K562 (cell line): ENCODE results near the gene VPS41. TPM values are rescaled to one million over a fixed set of nuclear protein-coding genes. Genes with fewer than 3 reads are reported as not detected.

Experiments used
- ATAC-seq: fragments of 200-7000 bp; cut with Tn5 transposase; 3 replicates; pipeline ENCODE4 v1.9.1; 2020; ENCODE audit warnings: moderate library complexity
- BruUV-seq: library from RNA; stranded (reverse); fragments of 400-500 nt; replicated peaks from 2 replicates; lab custom pipeline; 2021; lab: Mats Ljungman, UMichigan
- CTCF ChIA-PET: fragments of 300-600 bp; formaldehyde crosslinking; extraction: SDS; loops from one replicate; lab custom pipeline; 2021; ENCODE audit warnings: low intra/inter-chr PET ratio; lab: Yijun Ruan, JAX
- POLR2A ChIA-PET: fragments of 300-600, 350-650 bp; sonication (Branson Sonifier 250); formaldehyde crosslinking; extraction: SDS; loops from one replicate; lab custom pipeline; 2021; ENCODE audit warnings: antibody characterized with exemption, inconsistent platforms; lab: Yijun Ruan, JAX
- DNase-seq, 4 experiments: peaks; one replicate each; pipeline versions ENCODE4 v3.0.0 to v3.0.0-alpha.2; 2011 to 2018; ENCODE audit warnings: low spot score in 3 of 4, mixed read lengths in 3 of 4; ENCODE audit errors: extremely low read depth in 1 of 4
- FAIRE-seq: peaks from 2 replicates; lab custom pipeline; 2011; peaks lifted over from hg19 to GRCh38; lab: Jason Lieb, UNC
- H2AFZ ChIP-seq: 2 replicates; pipeline ENCODE4 v1.6.0; 2011; ENCODE audit warnings: low read depth, low read length, control low read depth, inconsistent platforms
- H3K27ac ChIP-seq: fragments of 200-600 bp; 3 replicates; pipeline ENCODE4 v1.8.0; 2011; ENCODE audit warnings: low read depth, mild to moderate bottlenecking, control low read depth, inconsistent platforms, low read length, moderate library complexity, mixed read lengths; ENCODE audit errors: extremely low read depth
- H3K27me3 ChIP-seq, 2 experiments: fragments of 300-600 bp in 1 of 2; 2 replicates in 1 of 2; 3 replicates in 1 of 2; pipeline versions ENCODE4 v1.6.0 to v1.8.0; 2011; ENCODE audit warnings: inconsistent platforms in 2 of 2, low read length in 2 of 2, mild to moderate bottlenecking in 1 of 2, mixed read lengths in 1 of 2, moderate library complexity in 1 of 2; ENCODE audit not compliant: control insufficient read depth in 2 of 2, insufficient read depth in 2 of 2
- H3K36me3 ChIP-seq: fragments of 300-600 bp; 3 replicates; pipeline ENCODE4 v1.8.0; 2011; ENCODE audit warnings: mild to moderate bottlenecking, low read length, inconsistent platforms; ENCODE audit not compliant: control insufficient read depth, insufficient read depth
- H3K4me1 ChIP-seq, 2 experiments: fragments of 200-600 bp in 1 of 2; replicated peaks in 1 of 2; 2 replicates in 1 of 2; 3 replicates in 1 of 2; pipeline versions ENCODE4 v1.5.1 to v1.8.0; 2011; ENCODE audit warnings: inconsistent platforms in 2 of 2, low read length in 2 of 2, mild to moderate bottlenecking in 1 of 2, mixed read lengths in 1 of 2, moderate library complexity in 1 of 2; ENCODE audit not compliant: control insufficient read depth in 2 of 2, insufficient read depth in 2 of 2
- H3K4me2 ChIP-seq: 2 replicates; pipeline ENCODE4 v1.6.1; 2011; ENCODE audit warnings: low read length, control low read depth, inconsistent platforms, mixed read lengths; ENCODE audit not compliant: insufficient read depth
- H3K4me3 ChIP-seq: fragments of 200-600 bp; sonication (generic), shearing (Covaris generic); 2 replicates; pipeline ENCODE4 v1.5.1; 2016; ENCODE audit warnings: control low read depth, inconsistent platforms
- H3K79me2 ChIP-seq: fragments of 200-600 bp; 3 replicates; pipeline ENCODE4 v1.8.0; 2011; ENCODE audit warnings: low read length, inconsistent platforms; ENCODE audit not compliant: control insufficient read depth, insufficient read depth
- H3K9ac ChIP-seq, 2 experiments: 2 replicates each; pipeline versions ENCODE4 v1.6.0 to v1.6.1; 2011; ENCODE audit warnings: low read depth in 2 of 2, low read length in 2 of 2, control low read depth in 1 of 2, inconsistent platforms in 1 of 2, mild to moderate bottlenecking in 1 of 2, mixed read lengths in 1 of 2; ENCODE audit not compliant: insufficient read depth in 1 of 2
- H3K9me1 ChIP-seq: one replicate; pipeline ENCODE4 v1.6.0; 2011; ENCODE audit warnings: inconsistent platforms, mild to moderate bottlenecking, low read length, moderate library complexity; ENCODE audit not compliant: control insufficient read depth, insufficient read depth
- H3K9me3 ChIP-seq: replicated peaks from 2 replicates; pipeline ENCODE4 v1.5.1; 2011; ENCODE audit warnings: low read depth, low read length, inconsistent platforms; ENCODE audit not compliant: control insufficient read depth, insufficient read depth
- H4K20me1 ChIP-seq: replicated peaks from 2 replicates; pipeline ENCODE4 v1.6.1; 2011; ENCODE audit warnings: low read length, inconsistent platforms, mixed read lengths; ENCODE audit not compliant: control insufficient read depth, insufficient read depth
- CBFA2T3 ChIP-seq: fragments of 450-650 bp; IDR thresholded peaks from 2 replicates; pipeline ENCODE4 v1.6.1; 2017
- DDX20 ChIP-seq: fragments of 450-650 bp; IDR thresholded peaks from 2 replicates; pipeline ENCODE4 v1.6.1; 2016; ENCODE audit warnings: missing genetic modification characterization, low read depth, mild to moderate bottlenecking, missing compliant biosample characterization, moderate library complexity
- FUS ChIP-seq: fragments of 200-400 bp; formaldehyde crosslinking; optimal IDR thresholded peaks from 2 replicates; pipeline ENCODE3; 2017; ENCODE audit warnings: low read depth, low read length
- GTF2E2 ChIP-seq: fragments of 200-800 bp; sonication (Bioruptor generic); IDR thresholded peaks from 2 replicates; pipeline ENCODE4 v1.6.1; 2016; ENCODE audit warnings: missing genetic modification characterization, missing compliant biosample characterization
- HNRNPH1 ChIP-seq: fragments of 200-400 bp; formaldehyde crosslinking; optimal IDR thresholded peaks from 2 replicates; pipeline ENCODE3; 2017; ENCODE audit warnings: low read depth, mild to moderate bottlenecking, low read length, moderate library complexity
- NCOR1 ChIP-seq: fragments of 450-650 bp; IDR thresholded peaks from 2 replicates; pipeline ENCODE4 v1.6.1; 2016; ENCODE audit warnings: mild to moderate bottlenecking, moderate library complexity
- TGIF2 ChIP-seq: sonication (generic); formaldehyde crosslinking; IDR thresholded peaks from 2 replicates; pipeline ENCODE4 v1.8.1; 2022; ENCODE audit warnings: mild to moderate bottlenecking, missing genetic modification reagents, moderate library complexity
- ZNF384 ChIP-seq: IDR thresholded peaks from 2 replicates; pipeline ENCODE4 v1.6.1; 2012; ENCODE audit warnings: low read depth, low read length, improper control_type of control experiment
- WGBS: fragments of 100-300 bp; shearing (Covaris generic); methylation state at CpG from one replicate; pipeline ENCODE4 v1.1.6; 2016; ENCODE audit warnings: low coverage, mixed read lengths; ENCODE audit not compliant: insufficient coverage; ENCODE audit errors: missing lambda C conversion rate; 5-methylcytosine and 5-hydroxymethylcytosine counted together
- in situ Hi-C: fragments of 300-500 bp; cut with MboI; formaldehyde crosslinking; loops from 4 replicates; pipeline ENCODE4 v1.15.0; 2018; ENCODE audit warnings: inconsistent platforms, mixed read lengths
- intact Hi-C: fragments of 100-400 bp; cut with micrococcal nuclease; formaldehyde crosslinking; loops from 2 replicates; pipeline ENCODE4 v1.14.2; 2022
- polyA plus RNA-seq, 8 experiments: library from polyadenylated mRNA; depleted of rRNA in 4 of 8; stranded (reverse) in 5 of 8; unstranded in 3 of 8; fragments of >200 nt; fragmentation: Nextera tagmentation in 2 of 8; fragmentation: Illumina TruSeq in 1 of 8; extraction: Ambion mirVana in 2 of 8; extraction: Trizol in 1 of 8; gene quantifications; 2 replicates each; pipeline versions ENCODE4 v1.2.1 to v1.2.3, GENCODE V29; 2011 to 2014; ENCODE audit warnings: inconsistent platforms in 1 of 8, missing spikeins in 1 of 8
- total RNA-seq, 7 experiments: library from RNA; depleted of rRNA in 6 of 7; stranded (reverse); fragments of >200 nt in 6 of 7; fragmentation: Illumina TruSeq in 2 of 7; extraction: Trizol in 2 of 7; gene quantifications; 2 replicates each; pipeline versions ENCODE4 v1.2.1 to v1.2.3, GENCODE V29; 2011 to 2021; ENCODE audit warnings: low replicate concordance in 1 of 7
- TF ChIP-seq, protein P1 (sequence below): sonication (generic); formaldehyde crosslinking; IDR thresholded peaks from 2 replicates; pipeline ENCODE4 v1.8.0; 2022; ENCODE audit warnings: missing genetic modification reagents, mild to moderate bottlenecking, borderline replicate concordance
- TF ChIP-seq, protein P2 (sequence below): fragments of 450-650 bp; IDR thresholded peaks from 2 replicates; pipeline ENCODE4 v1.6.1; 2017; ENCODE audit warnings: mild to moderate bottlenecking, moderate library complexity

Gene VPS41
- total and polyA plus RNA-seq, 9 of the 15 experiments (the other 6 are each of a cell fraction or from before 2014, with no cell fraction given) = 17.7 to 46.8 (median 32.1) TPM

DNA sequence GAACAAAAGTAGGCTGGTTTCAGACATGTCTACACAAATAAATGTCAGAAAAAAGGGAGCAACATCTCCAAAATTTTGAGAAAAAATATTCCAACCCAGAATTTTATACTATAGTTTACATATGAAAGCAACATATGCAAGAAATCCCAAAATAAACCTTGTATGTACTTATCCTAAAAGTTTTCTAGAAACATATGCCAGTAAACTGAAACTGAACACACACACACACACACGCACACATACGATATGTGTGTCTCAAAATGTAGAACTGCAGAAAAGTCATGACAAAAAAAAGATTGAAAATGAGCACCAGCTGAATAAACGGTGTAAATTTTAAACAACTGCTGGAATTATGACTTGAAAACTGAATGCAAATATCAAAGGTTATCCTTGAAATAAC, 81.0 kb downstream of the VPS41 start:
- Histone ChIP-seq H4K20me1 (no peaks in the 10 kb centered on the region), H3K4me2 (no peak overlapping the region), H3K9me3 (no peaks in the 10 kb centered on the region), H3K4me1 (peaks cover 0 to under 1% of the 10 kb centered on the region in 2 experiments; a peak in 3 of 5 replicates), H3K79me2 (no peaks in the 10 kb centered on the region), H3K27me3 (no peaks in the 10 kb centered on the region), H3K9me1 (no peaks in the 10 kb centered on the region), H3K4me3 (no peak overlapping the region), H2AFZ (no peak overlapping the region), H3K9ac (no peak overlapping the region), H3K36me3 (no peaks in the 10 kb centered on the region), H3K27ac (no peak overlapping the region)
- CTCF ChIA-PET = no interaction called here
- DNase-seq (no peak), FAIRE-seq (peak; percentile 6), ATAC-seq (no peak)
- BruUV-seq = no TSS peak
- 67% methylated on average over 3 of the region's 3 CpGs for WGBS
- intact Hi-C loops (no loop called here), in situ Hi-C loops (no loop called here)
- TF ChIP-seq FUS (no peak), NCOR1 (no peak), GTF2E2 (no peak)
- POLR2A ChIA-PET = no interaction called here

GRCh38 chr7:38825721-38826440, 83.1 kb downstream of the VPS41 start:
- FAIRE-seq (no peak), DNase-seq (no peak), ATAC-seq (no peak)
- Histone ChIP-seq H3K27ac (no peak overlapping the region), H3K4me2 (no peak overlapping the region), H3K9me3 (no peaks in the 10 kb centered on the region), H3K4me1 (peaks cover 0 to 7% of the 10 kb centered on the region in 2 experiments; a peak in 3 of 5 replicates), H4K20me1 (no peaks in the 10 kb centered on the region), H2AFZ (no peak overlapping the region), H3K9ac (no peak overlapping the region), H3K4me3 (no peak overlapping the region), H3K79me2 (no peaks in the 10 kb centered on the region), H3K36me3 (no peaks in the 10 kb centered on the region), H3K27me3 (no peaks in the 10 kb centered on the region), H3K9me1 (no peaks in the 10 kb centered on the region)
- WGBS = 43% methylated on average over 3 of the region's 3 CpGs
- CTCF ChIA-PET = no interaction called here
- POLR2A ChIA-PET = interaction anchor here (1.3 kb wide), 1 partner anchor 21 kb away, joined by 5 read pairs; no protein-coding TSS in a partner anchor
- BruUV-seq = no TSS peak
- in situ Hi-C loops (no loop called here), intact Hi-C loops (no loop called here)
- TF ChIP-seq TGIF2 (CRISPR knock-in tag) = no peak
- no peak for TF ChIP-seq CBFA2T3
- TF ChIP-seq HNRNPH1 = no peak
- TF ChIP-seq, protein P1, sequence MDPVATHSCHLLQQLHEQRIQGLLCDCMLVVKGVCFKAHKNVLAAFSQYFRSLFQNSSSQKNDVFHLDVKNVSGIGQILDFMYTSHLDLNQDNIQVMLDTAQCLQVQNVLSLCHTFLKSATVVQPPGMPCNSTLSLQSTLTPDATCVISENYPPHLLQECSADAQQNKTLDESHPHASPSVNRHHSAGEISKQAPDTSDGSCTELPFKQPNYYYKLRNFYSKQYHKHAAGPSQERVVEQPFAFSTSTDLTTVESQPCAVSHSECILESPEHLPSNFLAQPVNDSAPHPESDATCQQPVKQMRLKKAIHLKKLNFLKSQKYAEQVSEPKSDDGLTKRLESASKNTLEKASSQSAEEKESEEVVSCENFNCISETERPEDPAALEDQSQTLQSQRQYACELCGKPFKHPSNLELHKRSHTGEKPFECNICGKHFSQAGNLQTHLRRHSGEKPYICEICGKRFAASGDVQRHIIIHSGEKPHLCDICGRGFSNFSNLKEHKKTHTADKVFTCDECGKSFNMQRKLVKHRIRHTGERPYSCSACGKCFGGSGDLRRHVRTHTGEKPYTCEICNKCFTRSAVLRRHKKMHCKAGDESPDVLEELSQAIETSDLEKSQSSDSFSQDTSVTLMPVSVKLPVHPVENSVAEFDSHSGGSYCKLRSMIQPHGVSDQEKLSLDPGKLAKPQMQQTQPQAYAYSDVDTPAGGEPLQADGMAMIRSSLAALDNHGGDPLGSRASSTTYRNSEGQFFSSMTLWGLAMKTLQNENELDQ = no peak
- TF ChIP-seq ZNF384 = no peak
- TF ChIP-seq DDX20 = no peak
- TF ChIP-seq, protein P2, sequence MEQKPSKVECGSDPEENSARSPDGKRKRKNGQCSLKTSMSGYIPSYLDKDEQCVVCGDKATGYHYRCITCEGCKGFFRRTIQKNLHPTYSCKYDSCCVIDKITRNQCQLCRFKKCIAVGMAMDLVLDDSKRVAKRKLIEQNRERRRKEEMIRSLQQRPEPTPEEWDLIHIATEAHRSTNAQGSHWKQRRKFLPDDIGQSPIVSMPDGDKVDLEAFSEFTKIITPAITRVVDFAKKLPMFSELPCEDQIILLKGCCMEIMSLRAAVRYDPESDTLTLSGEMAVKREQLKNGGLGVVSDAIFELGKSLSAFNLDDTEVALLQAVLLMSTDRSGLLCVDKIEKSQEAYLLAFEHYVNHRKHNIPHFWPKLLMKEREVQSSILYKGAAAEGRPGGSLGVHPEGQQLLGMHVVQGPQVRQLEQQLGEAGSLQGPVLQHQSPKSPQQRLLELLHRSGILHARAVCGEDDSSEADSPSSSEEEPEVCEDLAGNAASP = no peak
